SK-N-SH (cell line): Measurements from ENCODE around the gene EIF4G1. TPM values are rescaled to one million over a fixed set of nuclear protein-coding genes. Genes with fewer than 3 reads are reported as not detected.

Experiments
- CTCF ChIA-PET: fragments of 300-600, 350-600 bp; formaldehyde crosslinking; extraction: SDS; loops from one replicate; lab custom pipeline; 2021; lab: Yijun Ruan, JAX
- POLR2A ChIA-PET: fragments of 350-600 bp; sonication (Branson Sonifier 250); formaldehyde crosslinking; extraction: SDS; loops from one replicate; lab custom pipeline; 2020; ENCODE audit warnings: antibody characterized with exemption, inconsistent platforms; lab: Yijun Ruan, JAX
- DNase-seq: peaks from one replicate; pipeline ENCODE4 v3.0.0; 2012
- H2AFZ ChIP-seq: fragments of 200-600 bp; sonication (generic); 2 replicates; pipeline ENCODE4 v1.8.1; 2016; ENCODE audit warnings: antibody characterized with exemption, mild to moderate bottlenecking, low read depth
- H3F3A ChIP-seq: fragments of 200-600 bp; sonication (generic); replicated peaks from 2 replicates; pipeline ENCODE3; 2016; ENCODE audit warnings: antibody characterized with exemption, mild to moderate bottlenecking; ENCODE audit not compliant: insufficient read depth
- H3K27ac ChIP-seq, 2 experiments: fragments of 200-500 bp in 1 of 2; fragments of 200-600 bp in 1 of 2; sonication (Bioruptor generic) in 1 of 2; sonication (generic), shearing (Covaris generic) in 1 of 2; 2 replicates each; pipeline versions ENCODE4 v1.5.1 to v1.6.1; 2014 to 2016; ENCODE audit warnings: low read depth in 2 of 2, inconsistent platforms in 1 of 2, low read length in 1 of 2, mild to moderate bottlenecking in 1 of 2, mixed read lengths in 1 of 2
- H3K27me3 ChIP-seq: fragments of 200-600 bp; sonication (generic), shearing (Covaris generic); 2 replicates; pipeline ENCODE4 v1.6.1; 2016; ENCODE audit warnings: mixed run types; ENCODE audit not compliant: insufficient read depth
- H3K36me3 ChIP-seq, 2 experiments: fragments of 200-500 bp in 1 of 2; fragments of 200-600 bp in 1 of 2; sonication (Bioruptor generic) in 1 of 2; sonication (generic) in 1 of 2; replicated peaks in 1 of 2; 2 replicates each; pipeline versions ENCODE3 to v1.5.1; 2014 to 2016; ENCODE audit warnings: low read length in 1 of 2, mild to moderate bottlenecking in 1 of 2; ENCODE audit not compliant: insufficient read depth in 2 of 2, control insufficient read depth in 1 of 2
- H3K4me1 ChIP-seq, 2 experiments: fragments of 200-500 bp in 1 of 2; fragments of 200-600 bp in 1 of 2; sonication (Bioruptor generic) in 1 of 2; sonication (generic), shearing (Covaris generic) in 1 of 2; 2 replicates each; pipeline versions ENCODE4 v1.5.1 to v1.6.1; 2014 to 2016; ENCODE audit warnings: low read depth in 1 of 2, low read length in 1 of 2, mixed run types in 1 of 2; ENCODE audit not compliant: insufficient read depth in 2 of 2, control insufficient read depth in 1 of 2
- H3K4me2 ChIP-seq: fragments of 200-600 bp; sonication (generic), shearing (Covaris generic); 2 replicates; pipeline ENCODE4 v1.6.1; 2017; ENCODE audit warnings: mixed run types
- H3K4me3 ChIP-seq, 2 experiments: fragments of 200-500 bp in 1 of 2; fragments of 200-600 bp in 1 of 2; sonication (Bioruptor generic) in 1 of 2; sonication (generic), shearing (Covaris generic) in 1 of 2; 2 replicates each; pipeline versions ENCODE4 v1.5.1 to v1.8.1; 2014 to 2016; ENCODE audit warnings: low read depth in 2 of 2, inconsistent platforms in 1 of 2, low read length in 1 of 2, mild to moderate bottlenecking in 1 of 2, mixed read lengths in 1 of 2, moderate library complexity in 1 of 2
- H3K79me2 ChIP-seq: fragments of 200-600 bp; sonication (generic); 2 replicates; pipeline ENCODE4 v1.8.1; 2017; ENCODE audit warnings: mild to moderate bottlenecking; ENCODE audit not compliant: insufficient read depth
- H3K9ac ChIP-seq: fragments of 200-600 bp; sonication (generic); 2 replicates; pipeline ENCODE4 v1.6.1; 2017; ENCODE audit warnings: mixed run types
- H3K9me2 ChIP-seq: fragments of 200-600 bp; sonication (generic); 2 replicates; pipeline ENCODE4 v1.6.1; 2017; ENCODE audit warnings: mixed run types
- H3K9me3 ChIP-seq: fragments of 200-600 bp; sonication (generic); 2 replicates; pipeline ENCODE4 v1.6.1; 2017; ENCODE audit warnings: mixed run types, mild to moderate bottlenecking, moderate library complexity
- H4K20me1 ChIP-seq: fragments of 200-600 bp; sonication (generic); 2 replicates; pipeline ENCODE4 v1.6.1; 2017; ENCODE audit warnings: mild to moderate bottlenecking, mixed run types; ENCODE audit not compliant: insufficient read depth
- CHD2 ChIP-seq: fragments of 150-350 bp; IDR thresholded peaks from 2 replicates; pipeline ENCODE4 v1.6.1; 2018; ENCODE audit warnings: low read length; ENCODE audit not compliant: partially characterized antibody
- ELF1 ChIP-seq: IDR thresholded peaks from 2 replicates; pipeline ENCODE4 v1.4.0; 2012
- EZH2phosphoT487 ChIP-seq: fragments of 200-600 bp; sonication (generic); IDR thresholded peaks from 2 replicates; pipeline ENCODE4 v1.6.1; 2017; ENCODE audit warnings: low read depth, mixed run types, mild to moderate bottlenecking, antibody characterized with exemption, moderate library complexity, borderline replicate concordance
- FOSL2 ChIP-seq: IDR thresholded peaks from 2 replicates; pipeline ENCODE4 v1.4.0; 2012; ENCODE audit warnings: low read depth, mild to moderate bottlenecking, moderate library complexity, borderline replicate concordance
- GATA2 ChIP-seq: sonication (generic); formaldehyde crosslinking; IDR thresholded peaks from 2 replicates; pipeline ENCODE4 v1.5.0; 2020; ENCODE audit warnings: mild to moderate bottlenecking, missing genetic modification reagents
- MAX ChIP-seq: IDR thresholded peaks from 2 replicates; pipeline ENCODE4 v1.4.0; 2012; ENCODE audit warnings: low read depth
- MXI1 ChIP-seq: IDR thresholded peaks from 2 replicates; pipeline ENCODE4 v1.6.1; 2012; ENCODE audit warnings: mild to moderate bottlenecking, low read depth, low read length, improper control_type of control experiment
- NRF1 ChIP-seq: IDR thresholded peaks from 2 replicates; pipeline ENCODE4 v1.6.1; 2012; ENCODE audit warnings: low read depth, mild to moderate bottlenecking, low read length
- PBX3 ChIP-seq: IDR thresholded peaks from 2 replicates; pipeline ENCODE4; 2012
- RAD21 ChIP-seq: IDR thresholded peaks from 2 replicates; pipeline ENCODE4 v1.6.1; 2012; ENCODE audit warnings: mild to moderate bottlenecking, low read length
- RCOR1 ChIP-seq: fragments of 150-350 bp; IDR thresholded peaks from 2 replicates; pipeline ENCODE4 v1.6.1; 2017; ENCODE audit warnings: antibody characterized with exemption, low read length
- RFX5 ChIP-seq: IDR thresholded peaks from 2 replicates; pipeline ENCODE4 v1.6.1; 2012; ENCODE audit warnings: mild to moderate bottlenecking, improper control_type of control experiment, low read length
- SIN3A ChIP-seq: IDR thresholded peaks from 2 replicates; pipeline ENCODE4 v1.6.1; 2012; ENCODE audit warnings: low read depth, mild to moderate bottlenecking, low read length, moderate library complexity, borderline replicate concordance
- SMC3 ChIP-seq: IDR thresholded peaks from 2 replicates; pipeline ENCODE4 v1.6.1; 2012; ENCODE audit warnings: low read depth, low read length, improper control_type of control experiment
- TAF1 ChIP-seq: IDR thresholded peaks from 2 replicates; pipeline ENCODE4 v1.6.1; 2012; ENCODE audit warnings: low read depth, mild to moderate bottlenecking, low read length, moderate library complexity, borderline replicate concordance
- TCF12 ChIP-seq: IDR thresholded peaks from 2 replicates; pipeline ENCODE4 v1.4.0; 2012
- USF1 ChIP-seq: IDR thresholded peaks from 2 replicates; pipeline ENCODE4 v1.4.0; 2012; ENCODE audit warnings: low read depth, borderline replicate concordance
- WGBS: methylation state at CpG from one replicate; pipeline ENCODE4 v1.1.6; 2017; ENCODE audit warnings: low lambda C conversion rate; 5-methylcytosine and 5-hydroxymethylcytosine counted together
- polyA plus RNA-seq, 3 experiments: library from polyadenylated mRNA; depleted of rRNA; stranded (reverse); fragments of >200 nt; gene quantifications; 2 replicates each; pipeline ENCODE4 v1.2.3, GENCODE V29; 2012
- TF ChIP-seq, protein P1 (sequence below): fragments of 200-600 bp; sonication (generic); IDR thresholded peaks from 2 replicates; pipeline ENCODE4 v1.6.1; 2017; ENCODE audit warnings: antibody characterized with exemption, mild to moderate bottlenecking, moderate library complexity

Gene EIF4G1
- polyA plus RNA-seq, 1 of the 3 experiments (the other 2 are of a cell fraction) = 262 TPM

- peak overlapping the region; percentile 19; the same call in 1 of the 2 replicates for H3K4me2 ChIP-seq
- WGBS = 58% methylated on average over 4 of the region's 5 CpGs
Observed at GRCh38 chr3:184371570-184372018, 57.2 kb downstream of the EIF4G1 start.

More at GRCh38 chr3:184371570-184372018, 57.2 kb downstream of the EIF4G1 start:
- Histone ChIP-seq H2AFZ (no peak overlapping the region), H3F3A (peaks cover 40% of the 10 kb centered on the region), H3K4me3 (no peak overlapping the region; a peak in 1 of 4 replicates), H3K9ac (no peak overlapping the region), H3K27ac (no peak overlapping the region), H3K9me2 (no peaks in the 10 kb centered on the region), H4K20me1 (peaks cover 28% of the 10 kb centered on the region), H3K36me3 (peaks cover 13 to 22% of the 10 kb centered on the region in 2 experiments), H3K79me2 (no peaks in the 10 kb centered on the region), H3K4me1 (peaks cover 0 to 26% of the 10 kb centered on the region in 2 experiments; a peak in 3 of 4 replicates), H3K9me3 (no peaks in the 10 kb centered on the region), H3K27me3 (no peaks in the 10 kb centered on the region)
- peak; percentile 54 for TF ChIP-seq CHD2
- TF ChIP-seq, protein P1, sequence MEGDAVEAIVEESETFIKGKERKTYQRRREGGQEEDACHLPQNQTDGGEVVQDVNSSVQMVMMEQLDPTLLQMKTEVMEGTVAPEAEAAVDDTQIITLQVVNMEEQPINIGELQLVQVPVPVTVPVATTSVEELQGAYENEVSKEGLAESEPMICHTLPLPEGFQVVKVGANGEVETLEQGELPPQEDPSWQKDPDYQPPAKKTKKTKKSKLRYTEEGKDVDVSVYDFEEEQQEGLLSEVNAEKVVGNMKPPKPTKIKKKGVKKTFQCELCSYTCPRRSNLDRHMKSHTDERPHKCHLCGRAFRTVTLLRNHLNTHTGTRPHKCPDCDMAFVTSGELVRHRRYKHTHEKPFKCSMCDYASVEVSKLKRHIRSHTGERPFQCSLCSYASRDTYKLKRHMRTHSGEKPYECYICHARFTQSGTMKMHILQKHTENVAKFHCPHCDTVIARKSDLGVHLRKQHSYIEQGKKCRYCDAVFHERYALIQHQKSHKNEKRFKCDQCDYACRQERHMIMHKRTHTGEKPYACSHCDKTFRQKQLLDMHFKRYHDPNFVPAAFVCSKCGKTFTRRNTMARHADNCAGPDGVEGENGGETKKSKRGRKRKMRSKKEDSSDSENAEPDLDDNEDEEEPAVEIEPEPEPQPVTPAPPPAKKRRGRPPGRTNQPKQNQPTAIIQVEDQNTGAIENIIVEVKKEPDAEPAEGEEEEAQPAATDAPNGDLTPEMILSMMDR = peak; percentile 92
- peak; percentile 47; the same call in 1 of the 2 replicates for TF ChIP-seq MAX
- TF ChIP-seq FOSL2 = peak; percentile 2; the same call in 1 of the 2 replicates
- TF ChIP-seq NRF1 = 0 out of 2 replicates have a peak, but pooled peaks have one; percentile 6
- TF ChIP-seq ELF1 = no peak
- 0 out of 2 replicates have a peak, but pooled peaks have one; percentile 47 for TF ChIP-seq MXI1
- no peak for TF ChIP-seq TAF1
- TF ChIP-seq TCF12 = no peak; the same call in 1 of the 2 replicates
- no peak for TF ChIP-seq RFX5
- peak; percentile 97 for TF ChIP-seq RAD21
- TF ChIP-seq GATA2 (CRISPR knock-in tag) = no peak
- no peak for TF ChIP-seq USF1
- peak; percentile 98 for TF ChIP-seq SMC3
- peak; percentile 31; the same call in 1 of the 2 replicates for TF ChIP-seq PBX3
- no peak for TF ChIP-seq EZH2phosphoT487
- TF ChIP-seq RCOR1 = 0 out of 2 replicates have a peak, but pooled peaks have one; percentile 26
- TF ChIP-seq SIN3A = 0 out of 2 replicates have a peak, but pooled peaks have one; percentile 52
- POLR2A ChIA-PET = interaction anchor here (0.7 to 1.2 kb wide), 3 partner anchors 8 to 142 kb away, joined by 3 to 4 read pairs (median 3); no protein-coding TSS in a partner anchor
- peak; percentile 85 for DNase-seq
- CTCF ChIA-PET = interaction anchor here (0.6 to 11.1 kb wide), 68 partner anchors 8 to 805 kb away, joined by 3 to 165 read pairs (median 5); partner anchors contain the start of gene CHRD
